Activated CD8-positive, alpha-beta T cell treated with anti-CD3 and anti-CD28 coated beads for 36 hours (primary cell): ENCODE data around the gene FSIP1. TPM values are rescaled to one million over a fixed set of nuclear protein-coding genes. Genes with fewer than 3 reads are reported as not detected.

ENCODE experiments used
- ATAC-seq: fragments of 200-7000 bp; cut with Tn5 transposase; one replicate; pipeline ENCODE4 v1.10.0; 2021; ENCODE audit warnings: mild to moderate bottlenecking, moderate library complexity
- CTCF ChIA-PET: fragments of 350-600 bp; sonication (Branson Sonifier 250); formaldehyde crosslinking; loops from one replicate; lab custom pipeline; 2021; ENCODE audit warnings: antibody characterized with exemption; lab: Charles Lee
- POLR2A ChIA-PET: fragments of 350-600 bp; sonication (Branson Sonifier 250); formaldehyde crosslinking; loops from one replicate; lab custom pipeline; 2021; ENCODE audit warnings: antibody characterized with exemption; lab: Charles Lee
- DNase-seq: peaks from one replicate; pipeline ENCODE4 v3.0.0-alpha.2; 2020
- H3K27ac Mint-ChIP-seq: one replicate; pipeline ENCODE4 v1.8.0; 2021; ENCODE audit warnings: mild to moderate bottlenecking, mixed read lengths
- H3K27me3 Mint-ChIP-seq: one replicate; pipeline ENCODE4 v1.8.0; 2021; ENCODE audit warnings: mixed read lengths
- H3K36me3 Mint-ChIP-seq: one replicate; pipeline ENCODE4 v1.8.0; 2021; ENCODE audit warnings: low read depth, mixed read lengths
- H3K4me1 Mint-ChIP-seq: one replicate; pipeline ENCODE4 v1.8.0; 2021; ENCODE audit warnings: low read depth, mixed read lengths
- H3K4me3 Mint-ChIP-seq: one replicate; pipeline ENCODE4 v1.8.0; 2021; ENCODE audit warnings: mild to moderate bottlenecking, moderate library complexity, mixed read lengths
- H3K9me3 Mint-ChIP-seq: one replicate; pipeline ENCODE4 v1.8.0; 2021; ENCODE audit warnings: mixed read lengths
- CTCF ChIP-seq: fragments of 200-600 bp; IDR thresholded peaks from one replicate; pipeline ENCODE4 v1.8.0; 2022; ENCODE audit warnings: antibody characterized with exemption, mild to moderate bottlenecking
- intact Hi-C: fragments of 100-400 bp; cut with micrococcal nuclease; formaldehyde crosslinking; loops from one replicate; pipeline ENCODE4 v1.10.0; 2022
- total RNA-seq, 2 experiments: library from RNA; stranded (reverse); gene quantifications; one replicate each; pipeline ENCODE4 v1.2.3, GENCODE V29; 2021

FSIP1 gene
- total RNA-seq, 2 experiments from 2014 or later: 0.36 to 0.43 TPM

DNA sequence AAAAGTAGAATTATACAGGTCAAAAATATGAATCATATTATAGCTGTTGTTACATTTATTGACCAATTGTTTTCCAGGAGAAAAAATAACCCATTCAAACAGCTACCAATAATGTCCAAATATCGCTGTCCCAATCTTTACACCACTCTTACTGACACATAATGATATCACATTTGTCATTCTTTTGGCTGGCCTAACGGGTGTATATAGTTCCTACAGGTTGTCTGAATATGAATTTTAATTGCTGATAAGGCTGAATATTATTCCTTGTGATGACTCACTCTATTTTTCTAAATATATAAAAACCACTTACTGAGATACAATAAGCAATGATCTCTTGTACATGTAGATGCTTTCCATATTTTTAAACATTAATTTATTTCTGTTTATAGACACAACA is 76.4 kb downstream of the FSIP1 start:
- Mint-ChIP-seq H3K27me3 (no peaks in the 10 kb centered on the region), H3K4me1 (no peaks in the 10 kb centered on the region), H3K36me3 (no peaks in the 10 kb centered on the region), H3K27ac (no peak overlapping the region), H3K4me3 (no peak overlapping the region), H3K9me3 (no peaks in the 10 kb centered on the region)
- ChIA-PET CTCF (interaction anchor here (1.4 kb wide), 1 partner anchor 50 kb away, joined by 3 read pairs; no protein-coding TSS in a partner anchor), POLR2A (no interaction called here)
- DNase-seq: no peak
- TF ChIP-seq CTCF: no peak
- intact Hi-C loops: no loop called here
- ATAC-seq: no peak

DNA sequence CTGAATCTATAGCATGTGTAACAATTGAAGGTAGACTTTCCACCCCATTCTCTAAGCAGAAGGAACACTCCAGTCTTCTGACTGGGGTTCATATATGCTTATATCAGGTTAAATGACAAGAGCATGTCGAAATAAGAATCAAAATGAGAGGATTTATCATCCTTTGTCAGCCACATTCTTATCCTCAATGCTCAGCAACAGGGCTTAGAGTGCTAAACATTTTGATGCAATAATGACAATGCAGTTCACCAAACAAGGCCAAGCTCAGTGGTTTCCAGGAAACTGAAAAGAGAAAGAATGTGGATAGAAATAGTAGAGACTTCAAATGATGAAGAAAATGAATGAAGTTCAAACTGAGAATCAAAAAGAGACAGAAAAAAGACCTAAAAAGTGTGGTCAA is 78.0 kb downstream of the FSIP1 start:
- H3K9me3 Mint-ChIP-seq: no peaks in the 10 kb centered on the region
- ChIA-PET POLR2A (no interaction called here), CTCF (interaction anchor here (0.8 kb wide), 1 partner anchor 52 kb away, joined by 3 read pairs; no protein-coding TSS in a partner anchor)
- TF ChIP-seq CTCF: no peak
- DNase-seq (no peak), ATAC-seq (no peak)
- H3K4me1 Mint-ChIP-seq: no peaks in the 10 kb centered on the region
- H3K4me3 Mint-ChIP-seq: no peak overlapping the region
- H3K27ac Mint-ChIP-seq: no peak overlapping the region
- intact Hi-C loops: no loop called here
- H3K27me3 Mint-ChIP-seq: no peaks in the 10 kb centered on the region
- H3K36me3 Mint-ChIP-seq: no peaks in the 10 kb centered on the region

DNA sequence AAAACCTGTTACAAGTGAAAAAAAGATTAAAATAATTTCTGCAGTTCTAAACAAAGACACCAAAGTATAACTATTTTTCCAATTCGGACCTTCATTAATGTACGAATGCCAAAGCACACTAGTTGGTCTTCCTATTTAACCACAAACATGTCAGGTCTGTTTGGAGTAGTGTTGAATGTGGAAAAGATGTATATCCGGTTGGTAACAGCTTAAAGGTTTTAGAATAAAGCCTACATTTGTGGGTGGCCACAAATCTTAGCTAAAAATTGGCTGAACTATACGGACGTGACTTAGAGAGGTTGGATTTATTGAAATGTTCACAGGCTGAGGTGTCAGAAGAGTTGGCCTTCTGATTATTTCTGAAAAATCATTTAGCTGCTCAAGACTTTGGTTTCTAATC is 78.4 kb downstream of the FSIP1 start:
- Mint-ChIP-seq H3K36me3 (no peaks in the 10 kb centered on the region), H3K27ac (no peak overlapping the region), H3K4me1 (no peaks in the 10 kb centered on the region), H3K4me3 (no peak overlapping the region), H3K27me3 (no peaks in the 10 kb centered on the region), H3K9me3 (no peaks in the 10 kb centered on the region)
- intact Hi-C loops: no loop called here
- DNase-seq (no peak), ATAC-seq (no peak)
- CTCF ChIA-PET: interaction anchor here (0.8 kb wide), 2 partner anchors 18 to 52 kb away, joined by 3 to 4 read pairs; no protein-coding TSS in a partner anchor
- POLR2A ChIA-PET: no interaction called here
- TF ChIP-seq CTCF: no peak

- TF ChIP-seq CTCF: no peak
- no peaks in the 10 kb centered on the region for H3K9me3 Mint-ChIP-seq
- H3K36me3 Mint-ChIP-seq: no peaks in the 10 kb centered on the region
- no peak overlapping the region for H3K27ac Mint-ChIP-seq
- no peak overlapping the region for H3K4me3 Mint-ChIP-seq
- DNase-seq (no peak), ATAC-seq (no peak)
- no peaks in the 10 kb centered on the region for H3K27me3 Mint-ChIP-seq
- no peaks in the 10 kb centered on the region for H3K4me1 Mint-ChIP-seq
- CTCF ChIA-PET: interaction anchor here (1.2 to 2.5 kb wide), 3 partner anchors 16 to 55 kb away, joined by 3 to 8 read pairs (median 6); no protein-coding TSS in a partner anchor
- intact Hi-C loops: no loop called here
- POLR2A ChIA-PET: no interaction called here
These were observed 80.7 kb downstream of the FSIP1 start for GRCh38 chr15:39701988-39702387.

DNA sequence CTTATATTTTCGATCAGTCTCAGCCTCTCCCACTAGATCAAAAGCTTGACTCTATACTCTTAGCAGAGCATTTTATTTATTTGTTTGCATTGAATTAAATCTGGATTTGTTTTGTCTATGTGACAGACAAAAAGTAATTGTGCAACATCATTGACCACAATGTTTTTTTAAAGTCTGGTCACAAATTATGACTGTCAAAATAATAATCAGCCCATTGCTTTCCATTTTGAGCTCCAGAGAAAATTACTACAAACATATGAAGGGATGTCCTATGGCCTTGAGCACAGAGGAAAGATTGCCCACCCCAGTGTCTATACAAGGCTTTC is 82.3 kb downstream of the FSIP1 start:
- no peak for DNase-seq
- ChIA-PET CTCF (interaction anchor here (0.7 to 2.5 kb wide), 4 partner anchors 15 to 120 kb away, joined by 3 to 7 read pairs (median 4); partner anchors contain the start of gene THBS1), POLR2A (interaction anchor here (0.6 kb wide), 1 partner anchor 269 kb away, joined by 3 read pairs; no protein-coding TSS in a partner anchor)
- Mint-ChIP-seq H3K4me1 (no peaks in the 10 kb centered on the region), H3K4me3 (no peak overlapping the region), H3K36me3 (no peaks in the 10 kb centered on the region), H3K27me3 (no peaks in the 10 kb centered on the region), H3K27ac (no peak overlapping the region), H3K9me3 (no peaks in the 10 kb centered on the region)
- ATAC-seq: no peak
- intact Hi-C loops: no loop called here
- TF ChIP-seq CTCF: no peak
